Karpas-422 (cell line): ENCODE data around the gene LYPLAL1. TPM values are rescaled to one million over a fixed set of nuclear protein-coding genes. Genes with fewer than 3 reads are reported as not detected.
A peak's percentile ranks its signal among the peaks of the same experiment; 100 is the strongest.

Experiments used
- DNase-seq: peaks from one replicate; pipeline ENCODE4 v3.0.0-alpha.2; 2015
- H2AFZ ChIP-seq: fragments of 200-600 bp; sonication (generic); 2 replicates; pipeline ENCODE4 v1.6.1; 2014; ENCODE audit warnings: antibody characterized with exemption, low read length, mixed read lengths
- H3K27ac ChIP-seq: fragments of 200-600 bp; sonication (generic); 2 replicates; pipeline ENCODE4 v1.5.1; 2014; ENCODE audit warnings: mild to moderate bottlenecking, low read length, moderate library complexity
- H3K27me3 ChIP-seq: fragments of 200-600 bp; sonication (generic); 2 replicates; pipeline ENCODE4 v1.6.1; 2014; ENCODE audit warnings: low read length, mixed read lengths
- H3K36me3 ChIP-seq: fragments of 200-600 bp; sonication (generic); 2 replicates; pipeline ENCODE4 v1.6.1; 2014; ENCODE audit warnings: low read length, mixed read lengths; ENCODE audit not compliant: insufficient read depth
- H3K4me1 ChIP-seq: fragments of 200-600 bp; sonication (generic); 2 replicates; pipeline ENCODE4 v1.6.1; 2014; ENCODE audit warnings: mild to moderate bottlenecking, low read length, mixed read lengths
- H3K4me2 ChIP-seq: fragments of 200-600 bp; sonication (generic); 2 replicates; pipeline ENCODE4 v1.6.1; 2014; ENCODE audit warnings: low read length, low read depth, mild to moderate bottlenecking; ENCODE audit not compliant: poor library complexity, severe bottlenecking
- H3K4me3 ChIP-seq: fragments of 200-600 bp; sonication (generic); 2 replicates; pipeline ENCODE4 v1.5.1; 2014; ENCODE audit warnings: mild to moderate bottlenecking, antibody characterized with exemption, low read length, mixed read lengths
- H3K79me2 ChIP-seq: fragments of 200-600 bp; sonication (generic); 2 replicates; pipeline ENCODE4 v1.6.1; 2014; ENCODE audit warnings: mild to moderate bottlenecking, low read length, mixed read lengths
- H3K9ac ChIP-seq: fragments of 200-600 bp; sonication (generic); 2 replicates; pipeline ENCODE4 v1.6.0; 2014; ENCODE audit warnings: low read length
- H3K9me2 ChIP-seq: fragments of 200-600 bp; sonication (generic), shearing (Covaris generic); replicated peaks from 2 replicates; pipeline ENCODE4 v1.6.0; 2014; ENCODE audit warnings: mild to moderate bottlenecking, low read length, moderate library complexity; ENCODE audit not compliant: insufficient read depth
- H3K9me3 ChIP-seq: fragments of 300-700, 200-600 bp; sonication (generic); 2 replicates; pipeline ENCODE4 v1.6.1; 2014; ENCODE audit warnings: low read length, mixed read lengths
- H4K20me1 ChIP-seq: fragments of 200-600 bp; sonication (generic); 2 replicates; pipeline ENCODE4 v1.6.1; 2014; ENCODE audit warnings: mild to moderate bottlenecking, antibody characterized with exemption, low read length, low read depth; ENCODE audit not compliant: insufficient read depth
- total RNA-seq: library from RNA; depleted of rRNA; stranded (reverse); fragments of >200 nt; shearing (Covaris generic); gene quantifications from 2 replicates; pipeline ENCODE4 v1.2.3, GENCODE V29; 2014; ENCODE audit warnings: low replicate concordance

Gene LYPLAL1
- total RNA-seq, 1 experiment from 2014 or later, result 85.1 TPM

DNA sequence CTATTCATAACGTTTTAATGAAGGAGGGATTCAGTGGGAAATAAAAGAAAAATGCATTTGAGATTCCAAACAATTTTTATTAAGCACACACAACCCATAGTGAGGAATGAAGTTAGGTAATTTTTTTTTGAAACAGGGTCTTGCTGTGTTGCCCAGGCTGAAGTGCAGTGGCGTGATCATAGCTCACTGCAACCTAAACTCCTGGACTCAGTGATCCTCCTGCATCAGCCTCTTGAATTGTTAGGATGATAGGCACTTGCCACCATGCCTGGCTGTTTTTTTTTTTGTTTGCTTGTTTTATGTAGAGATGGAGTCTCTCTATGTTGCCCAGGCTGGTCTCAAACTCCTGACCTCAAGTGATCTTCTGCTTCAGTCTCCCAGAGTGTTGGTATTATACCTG lies 28.9 kb downstream of the LYPLAL1 start:
- Histone ChIP-seq H3K27me3 (no peaks in the 10 kb centered on the region), H3K79me2 (peaks cover 84% of the 10 kb centered on the region), H3K4me3 (no peak overlapping the region), H3K36me3 (peaks cover 11% of the 10 kb centered on the region; the same call in 1 of the 2 replicates), H4K20me1 (no peaks in the 10 kb centered on the region), H3K4me1 (peaks cover 23% of the 10 kb centered on the region), H3K9me3 (no peaks in the 10 kb centered on the region), H3K9me2 (no peaks in the 10 kb centered on the region), H3K9ac (no peak overlapping the region), H3K27ac (no peak overlapping the region), H3K4me2 (no peak overlapping the region), H2AFZ (no peak overlapping the region)
- no peak for DNase-seq

DNA sequence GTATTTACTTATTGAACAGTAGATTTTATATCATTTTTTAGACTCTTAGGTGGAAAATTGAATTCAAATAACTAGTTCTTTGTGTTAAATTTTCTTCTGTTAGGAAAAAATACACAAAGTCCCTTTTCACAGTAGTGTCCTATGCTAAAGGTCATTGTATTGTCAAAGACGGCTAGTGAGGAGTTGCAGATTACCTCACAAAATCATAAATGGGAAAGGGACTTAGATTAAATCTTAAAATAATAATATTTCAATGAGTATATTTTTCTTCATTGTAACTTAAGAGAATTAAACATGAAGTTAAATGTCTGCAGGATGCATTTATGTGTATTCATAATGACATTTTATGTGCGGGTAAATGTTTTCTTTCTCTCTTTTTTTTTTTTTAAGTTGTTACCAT lies 32.7 kb downstream of the LYPLAL1 start:
- H3K27ac ChIP-seq, result 0 out of 2 replicates have a peak overlapping the region, but pooled peaks have one; percentile 41
- H3K9ac ChIP-seq, result no peak overlapping the region
- H3K36me3 ChIP-seq, result peaks cover 21% of the 10 kb centered on the region; the same call in 1 of the 2 replicates
- no peaks in the 10 kb centered on the region for H3K9me3 ChIP-seq
- H3K9me2 ChIP-seq, result no peaks in the 10 kb centered on the region
- H3K4me1 ChIP-seq, result peaks cover 27% of the 10 kb centered on the region
- no peak overlapping the region for H3K4me2 ChIP-seq
- H3K27me3 ChIP-seq, result no peaks in the 10 kb centered on the region
- peaks cover 94% of the 10 kb centered on the region for H3K79me2 ChIP-seq
- H3K4me3 ChIP-seq, result no peak overlapping the region
- H4K20me1 ChIP-seq, result no peaks in the 10 kb centered on the region
- no peak for DNase-seq
- H2AFZ ChIP-seq, result no peak overlapping the region

DNA sequence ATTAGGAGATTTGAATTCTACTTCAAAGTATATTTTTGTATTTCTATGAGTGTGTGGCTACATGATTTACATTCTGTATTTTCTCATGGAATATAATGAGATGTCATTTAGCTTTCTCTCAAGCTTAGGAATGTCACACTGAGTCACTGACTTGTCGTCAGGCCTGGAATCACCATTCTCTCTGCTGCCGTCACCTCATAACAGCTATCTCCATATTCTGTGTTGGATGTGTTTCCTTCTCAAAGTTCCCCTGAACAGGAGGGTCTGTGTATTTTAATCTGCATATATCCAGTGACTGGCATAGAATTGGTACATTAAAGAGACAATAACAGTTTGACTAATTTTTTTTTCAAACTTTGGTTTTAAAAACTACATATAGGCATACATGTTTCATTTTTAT lies 35.9 kb downstream of the LYPLAL1 start:
- H3K4me3 ChIP-seq, result no peak overlapping the region
- H3K9me3 ChIP-seq, result no peaks in the 10 kb centered on the region
- DNase-seq, result no peak
- H3K9me2 ChIP-seq, result no peaks in the 10 kb centered on the region
- no peak overlapping the region for H2AFZ ChIP-seq
- H3K27me3 ChIP-seq, result no peaks in the 10 kb centered on the region
- H3K79me2 ChIP-seq, result peaks cover 92% of the 10 kb centered on the region
- no peak overlapping the region for H3K9ac ChIP-seq
- H3K27ac ChIP-seq, result no peak overlapping the region
- peaks cover 31% of the 10 kb centered on the region for H3K36me3 ChIP-seq
- no peak overlapping the region for H3K4me2 ChIP-seq
- no peaks in the 10 kb centered on the region for H4K20me1 ChIP-seq
- H3K4me1 ChIP-seq, result peaks cover 15% of the 10 kb centered on the region

DNA sequence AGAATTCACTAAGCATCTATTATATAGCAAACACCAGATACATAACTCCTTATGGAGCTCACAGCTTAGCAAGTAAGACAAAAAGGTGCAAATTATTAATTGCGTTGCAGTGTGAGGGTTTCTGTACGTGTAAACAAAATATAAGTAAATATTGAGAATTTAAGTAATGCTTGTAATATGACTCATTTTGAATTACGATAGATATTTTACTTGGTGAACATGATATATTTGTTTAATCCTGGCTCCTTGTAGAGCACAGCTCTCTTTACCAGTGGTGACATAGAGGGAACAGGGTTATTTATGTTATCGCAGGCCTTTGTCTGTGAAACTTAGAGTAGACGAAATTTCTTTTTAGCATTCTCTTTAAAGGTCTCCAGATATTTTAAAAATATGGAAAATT lies 36.4 kb downstream of the LYPLAL1 start:
- H3K9me2 ChIP-seq, result no peaks in the 10 kb centered on the region

DNA sequence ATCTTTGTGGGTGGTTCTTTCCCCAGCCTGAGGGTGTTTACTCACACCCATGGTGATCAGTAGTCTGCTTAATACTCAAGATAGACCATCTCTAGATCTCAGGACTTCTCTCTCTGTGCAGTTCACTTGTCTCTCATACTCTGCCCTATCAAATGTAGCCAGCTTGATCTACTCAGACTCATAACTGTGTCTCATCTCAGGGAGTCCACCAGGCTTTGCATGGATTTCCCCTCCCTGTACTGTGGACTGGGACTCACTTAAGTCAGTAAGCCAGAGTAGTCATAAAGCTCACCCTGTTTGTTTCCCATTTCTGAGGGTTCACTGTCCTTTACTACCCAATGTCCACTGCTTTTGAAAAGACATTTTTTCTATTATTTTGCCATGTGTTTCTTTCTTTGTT lies 41.8 kb downstream of the LYPLAL1 start:
- H3K9ac ChIP-seq, result no peak overlapping the region
- H3K4me1 ChIP-seq, result no peaks in the 10 kb centered on the region
- H3K9me2 ChIP-seq, result 0 out of 2 replicates have a peak, but pooled peaks cover 3% of the 10 kb centered on the region
- no peak for DNase-seq
- no peaks in the 10 kb centered on the region for H3K27me3 ChIP-seq
- H3K4me2 ChIP-seq, result no peak overlapping the region
- peaks cover 67% of the 10 kb centered on the region for H3K79me2 ChIP-seq
- no peaks in the 10 kb centered on the region for H4K20me1 ChIP-seq
- H3K27ac ChIP-seq, result no peak overlapping the region
- peaks cover 38% of the 10 kb centered on the region for H3K36me3 ChIP-seq
- H3K4me3 ChIP-seq, result no peak overlapping the region
- no peaks in the 10 kb centered on the region for H3K9me3 ChIP-seq
- H2AFZ ChIP-seq, result no peak overlapping the region

More for the DNA sequence above, 36.4 kb downstream of the LYPLAL1 start:
- H3K27me3 ChIP-seq, result no peaks in the 10 kb centered on the region
- H3K9me3 ChIP-seq, result no peaks in the 10 kb centered on the region
- no peak overlapping the region for H3K9ac ChIP-seq
- H2AFZ ChIP-seq, result no peak overlapping the region
- peaks cover 31% of the 10 kb centered on the region for H3K36me3 ChIP-seq
- H3K79me2 ChIP-seq, result peaks cover 92% of the 10 kb centered on the region
- H3K4me3 ChIP-seq, result no peak overlapping the region
- H3K4me1 ChIP-seq, result peaks cover 15% of the 10 kb centered on the region
- no peak overlapping the region for H3K4me2 ChIP-seq
- DNase-seq, result no peak
- H3K27ac ChIP-seq, result no peak overlapping the region
- H4K20me1 ChIP-seq, result no peaks in the 10 kb centered on the region

DNA sequence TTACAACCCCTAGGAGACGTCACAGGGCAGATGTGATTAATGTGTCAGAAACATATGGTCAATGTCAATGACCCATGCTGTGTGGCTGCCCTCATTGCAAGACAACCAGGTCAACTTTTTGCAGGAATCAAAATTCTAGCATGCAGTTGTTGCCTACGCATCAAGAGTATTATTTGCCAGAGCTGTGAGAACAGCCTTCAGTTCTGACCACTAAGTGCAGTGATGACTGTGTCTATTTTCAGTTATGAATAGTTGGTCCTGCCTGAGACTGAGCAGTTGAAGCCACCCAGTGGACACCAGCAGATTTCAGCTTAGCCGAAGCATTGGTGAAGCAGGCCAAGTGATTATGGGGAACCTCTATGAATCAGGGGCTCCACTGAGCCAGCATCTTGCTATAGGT lies 47.3 kb downstream of the LYPLAL1 start:
- Histone ChIP-seq H3K4me1 (no peaks in the 10 kb centered on the region), H3K9me3 (no peaks in the 10 kb centered on the region), H4K20me1 (no peaks in the 10 kb centered on the region), H2AFZ (no peak overlapping the region), H3K27ac (no peak overlapping the region), H3K79me2 (peaks cover 36% of the 10 kb centered on the region), H3K9me2 (0 out of 2 replicates have a peak, but pooled peaks cover 1% of the 10 kb centered on the region), H3K36me3 (peaks cover 10% of the 10 kb centered on the region; the same call in 1 of the 2 replicates), H3K4me3 (no peak overlapping the region), H3K9ac (no peak overlapping the region), H3K4me2 (no peak overlapping the region), H3K27me3 (no peaks in the 10 kb centered on the region)
- no peak for DNase-seq

DNA sequence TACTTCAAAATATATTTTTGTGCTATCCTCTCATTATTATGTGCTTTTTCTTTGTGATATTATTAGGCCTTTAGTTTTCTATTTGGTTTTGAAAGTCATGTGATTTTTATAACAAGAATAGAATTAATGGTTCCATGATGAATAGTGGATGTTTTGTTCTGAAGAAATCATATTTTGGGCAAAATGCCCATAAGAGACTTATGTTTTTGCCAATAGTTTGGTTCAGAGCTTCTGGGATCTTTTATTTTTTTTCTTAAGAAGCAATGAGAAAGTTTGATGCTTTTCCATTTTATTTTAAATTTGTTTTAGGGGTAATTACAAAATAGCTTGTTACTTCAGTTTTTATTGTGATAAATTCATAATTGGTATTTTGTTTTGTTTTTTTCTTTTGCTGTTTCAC lies 49.8 kb downstream of the LYPLAL1 start:
- no peak for DNase-seq
- no peaks in the 10 kb centered on the region for H3K27me3 ChIP-seq
- H2AFZ ChIP-seq, result no peak overlapping the region
- H3K4me1 ChIP-seq, result no peaks in the 10 kb centered on the region
- H3K36me3 ChIP-seq, result peaks cover 9% of the 10 kb centered on the region; the same call in 1 of the 2 replicates
- no peak overlapping the region for H3K4me3 ChIP-seq
- H3K79me2 ChIP-seq, result peaks cover 30% of the 10 kb centered on the region
- H4K20me1 ChIP-seq, result no peaks in the 10 kb centered on the region
- no peak overlapping the region for H3K27ac ChIP-seq
- H3K4me2 ChIP-seq, result no peak overlapping the region
- no peaks in the 10 kb centered on the region for H3K9me3 ChIP-seq
- H3K9me2 ChIP-seq, result no peaks in the 10 kb centered on the region
- H3K9ac ChIP-seq, result no peak overlapping the region

DNA sequence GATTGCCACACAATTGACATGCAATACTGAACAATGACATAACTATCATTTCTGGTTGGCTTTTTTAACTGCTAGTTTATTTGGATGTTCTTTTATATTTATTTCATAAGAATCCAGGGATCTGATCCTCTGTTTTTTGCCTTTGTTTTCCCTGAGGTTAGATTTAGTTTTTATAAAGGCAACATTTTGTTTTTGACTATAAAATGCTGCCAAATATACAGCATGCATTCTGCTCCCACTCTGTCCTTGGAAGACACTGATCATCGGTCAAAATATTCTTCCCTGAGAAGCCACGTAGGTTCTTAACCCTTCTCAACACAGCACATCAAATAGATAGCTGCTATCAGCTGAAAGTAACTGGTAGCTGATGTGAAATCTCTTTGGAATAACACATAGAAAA lies 52.5 kb downstream of the LYPLAL1 start:
- H3K79me2 ChIP-seq, result peaks cover 27% of the 10 kb centered on the region
- no peak overlapping the region for H3K4me3 ChIP-seq
- no peak overlapping the region for H3K9ac ChIP-seq
- H4K20me1 ChIP-seq, result no peaks in the 10 kb centered on the region
- H3K9me2 ChIP-seq, result no peaks in the 10 kb centered on the region
- H3K4me1 ChIP-seq, result no peaks in the 10 kb centered on the region
- no peak overlapping the region for H2AFZ ChIP-seq
- DNase-seq, result no peak
- H3K4me2 ChIP-seq, result no peak overlapping the region
- peaks cover 6% of the 10 kb centered on the region; the same call in 1 of the 2 replicates for H3K36me3 ChIP-seq
- no peak overlapping the region for H3K27ac ChIP-seq
- H3K9me3 ChIP-seq, result no peaks in the 10 kb centered on the region
- no peaks in the 10 kb centered on the region for H3K27me3 ChIP-seq
